ENCODE data around the gene TRIM41.

- TF ChIP-seq RAD21 (IDR thresholded peaks at IDR 0.05; ENCODE audit: low read depth), result no peak
- no peak for TF ChIP-seq EGR1 (IDR thresholded peaks at IDR 0.05)
- TF ChIP-seq CREB1 (IDR thresholded peaks at IDR 0.05; ENCODE audit: low read depth), result no peak
- no peak for TF ChIP-seq YY1 (IDR thresholded peaks at IDR 0.05; ENCODE audit: low read depth)
- TF ChIP-seq TAF1 (IDR thresholded peaks at IDR 0.05; ENCODE audit: low read depth), result no peak
- TF ChIP-seq FOXM1 (IDR thresholded peaks at IDR 0.05; ENCODE audit: borderline replicate concordance, low read depth), result no peak
- TF ChIP-seq CEBPB (IDR thresholded peaks at IDR 0.05), result no peak
- TF ChIP-seq NFIC (IDR thresholded peaks at IDR 0.05), result no peak
- no peak for TF ChIP-seq EP300 (IDR thresholded peaks at IDR 0.05; ENCODE audit: borderline replicate concordance)
Observed at GRCh38 chr5:181263633-181264032, 40.6 kb downstream of the TRIM41 start.

Measured in Ishikawa (cell line).